Transverse colon (tissue), 4 donors: Measurements from ENCODE around the gene GPANK1. TPM values are rescaled to one million over a fixed set of nuclear protein-coding genes. Genes with fewer than 3 reads are reported as not detected.

Experiments
- DNase-seq: peaks from one replicate; pipeline ENCODE4 v3.0.0-alpha.2; 2019
- H3K27ac ChIP-seq, 4 donors: fragments of 200-600 bp; sonication (generic); 2 replicates each; pipeline ENCODE4 v1.5.1; 2016 to 2018; ENCODE audit warnings: inconsistent platforms in 4 of 4
- H3K27me3 ChIP-seq: fragments of 200-600 bp; sonication (generic); 2 replicates; pipeline ENCODE4 v1.5.1; 2017; ENCODE audit warnings: inconsistent platforms
- H3K36me3 ChIP-seq, 4 donors: fragments of 200-600 bp; sonication (generic); 2 replicates each; pipeline ENCODE4 v1.5.1; 2017 to 2019; ENCODE audit warnings: inconsistent platforms in 4 of 4
- H3K4me1 ChIP-seq, 4 donors: fragments of 200-600 bp; sonication (generic); 2 replicates each; pipeline ENCODE4 v1.5.1; 2017 to 2020; ENCODE audit warnings: inconsistent platforms in 4 of 4
- H3K4me3 ChIP-seq, 4 donors: fragments of 200-600 bp; sonication (generic); 1 replicate in 1 of 4; 2 replicates in 3 of 4; pipeline versions ENCODE4 v1.5.1 to v1.6.1; 2017 to 2019; ENCODE audit warnings: inconsistent platforms in 4 of 4
- H3K9me3 ChIP-seq, 2 donors: fragments of 200-600 bp; sonication (generic); 2 replicates each; pipeline ENCODE4 v1.5.1; 2017 to 2019; ENCODE audit warnings: inconsistent platforms in 2 of 2
- EP300 ChIP-seq: sonication (generic); formaldehyde crosslinking; IDR thresholded peaks from one replicate; pipeline ENCODE4 v1.6.1; 2017; ENCODE audit warnings: antibody characterized with exemption, low read depth
- POLR2A ChIP-seq: fragments of 450-650 bp; IDR thresholded peaks from one replicate; pipeline ENCODE4 v1.6.1; 2016; ENCODE audit warnings: antibody characterized with exemption, mild to moderate bottlenecking, moderate library complexity
- POLR2AphosphoS5 ChIP-seq, 3 donors: sonication (generic); formaldehyde crosslinking; IDR thresholded peaks; one replicate each; pipeline ENCODE4 v1.6.1; 2016; ENCODE audit warnings: antibody characterized with exemption in 3 of 3
- WGBS, 2 donors: methylation state at CpG; one replicate each; pipeline ENCODE4 v1.1.5; 2018; ENCODE audit warnings: low coverage in 1 of 2; 5-methylcytosine and 5-hydroxymethylcytosine counted together
- in situ Hi-C, 4 donors: fragments of 200-750 bp; cut with MboI; loops; one replicate each; pipeline versions ENCODE4 v1.15.0 to v1.15.1; 2017; ENCODE audit warnings: low sequenced_read_pairs in 3 of 4, low pct_ligation_motif_present in 1 of 4, low pct_unique_long_range_greater_than_20kb in 1 of 4
- intact Hi-C: fragments of 100-400 bp; cut with DNase I; formaldehyde crosslinking; loops from one replicate; pipeline ENCODE4 v1.15.1; 2023; ENCODE audit warnings: low total_unique reads
- total RNA-seq, 4 donors: library from RNA; depleted of rRNA; stranded (reverse); fragments of >200 nt; gene quantifications; one replicate each; pipeline ENCODE4 v1.1.0, GENCODE V29; 2016
- TF ChIP-seq, protein P1 (sequence below), 5 experiments: fragments of 200-600 bp in 3 of 5; fragments of 450-650 bp in 2 of 5; sonication (generic) in 3 of 5; IDR thresholded peaks; 1 replicate in 2 of 5; 2 replicates in 3 of 5; pipeline ENCODE4 v1.5.1; 2016 to 2017; ENCODE audit warnings: antibody characterized with exemption in 5 of 5, inconsistent platforms in 3 of 5, mild to moderate bottlenecking in 2 of 5, moderate library complexity in 1 of 5

Gene GPANK1
- total RNA-seq, 4 donors from 2014 or later, result 2.4 to 32.9 (median 23.2) TPM

DNA sequence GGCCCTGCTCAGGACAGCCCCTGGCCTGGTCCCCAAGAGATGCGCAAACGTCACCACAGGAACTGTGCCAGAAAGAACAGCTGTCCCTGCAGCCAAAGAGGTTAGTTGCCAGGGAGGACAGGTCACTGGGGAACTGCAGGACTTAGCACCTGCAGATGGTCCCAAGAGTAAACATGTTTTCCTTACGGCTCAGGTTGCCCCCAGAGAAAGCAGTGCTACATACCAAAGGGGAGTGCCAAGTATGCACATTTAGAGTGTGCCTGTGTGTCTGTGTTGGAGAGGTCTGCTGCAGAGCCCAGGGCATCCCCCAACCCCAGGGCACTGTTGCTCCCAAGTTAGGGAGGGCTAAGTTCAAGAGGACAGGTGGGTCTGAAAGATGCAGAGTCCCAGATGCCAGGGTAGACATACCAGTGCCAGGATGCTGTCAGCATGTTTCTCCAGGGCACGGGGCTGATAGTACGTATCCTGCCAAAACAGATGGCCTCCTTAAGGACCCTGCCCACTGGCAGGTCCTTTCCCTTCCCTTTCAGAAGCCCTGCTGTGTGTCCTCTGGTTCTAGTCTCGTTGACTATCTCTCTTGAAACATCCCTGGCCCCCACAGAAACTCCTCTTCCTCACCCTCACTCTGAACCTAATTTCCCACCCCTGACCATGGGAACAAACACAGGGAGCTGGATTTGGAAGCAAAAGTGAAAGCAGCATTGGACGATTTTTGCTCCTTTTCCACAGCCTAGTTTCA lies 37.0 kb upstream of the GPANK1 start:
- 0 to 18% methylated on average over 4 to 7 of the region's 7 CpGs for WGBS, 2 donors
- H3K27ac ChIP-seq, result peak overlapping the region; percentile 98 to 100 (median 99)
- H3K36me3 ChIP-seq, result peaks cover 0 to 6% (median 3%) of the 10 kb centered on the region in 4 donors
- TF ChIP-seq POLR2A (no peak), EP300 (no peak), POLR2AphosphoS5 (IDR thresholded peaks at IDR 0.05) (no peak)
- TF ChIP-seq, protein P1, sequence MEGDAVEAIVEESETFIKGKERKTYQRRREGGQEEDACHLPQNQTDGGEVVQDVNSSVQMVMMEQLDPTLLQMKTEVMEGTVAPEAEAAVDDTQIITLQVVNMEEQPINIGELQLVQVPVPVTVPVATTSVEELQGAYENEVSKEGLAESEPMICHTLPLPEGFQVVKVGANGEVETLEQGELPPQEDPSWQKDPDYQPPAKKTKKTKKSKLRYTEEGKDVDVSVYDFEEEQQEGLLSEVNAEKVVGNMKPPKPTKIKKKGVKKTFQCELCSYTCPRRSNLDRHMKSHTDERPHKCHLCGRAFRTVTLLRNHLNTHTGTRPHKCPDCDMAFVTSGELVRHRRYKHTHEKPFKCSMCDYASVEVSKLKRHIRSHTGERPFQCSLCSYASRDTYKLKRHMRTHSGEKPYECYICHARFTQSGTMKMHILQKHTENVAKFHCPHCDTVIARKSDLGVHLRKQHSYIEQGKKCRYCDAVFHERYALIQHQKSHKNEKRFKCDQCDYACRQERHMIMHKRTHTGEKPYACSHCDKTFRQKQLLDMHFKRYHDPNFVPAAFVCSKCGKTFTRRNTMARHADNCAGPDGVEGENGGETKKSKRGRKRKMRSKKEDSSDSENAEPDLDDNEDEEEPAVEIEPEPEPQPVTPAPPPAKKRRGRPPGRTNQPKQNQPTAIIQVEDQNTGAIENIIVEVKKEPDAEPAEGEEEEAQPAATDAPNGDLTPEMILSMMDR (IDR thresholded peaks at IDR 0.05), result no peak
- DNase-seq, result no peak
- in situ Hi-C loops, result no loop called here
- H3K4me1 ChIP-seq, result peaks cover 17 to 27% (median 21%) of the 10 kb centered on the region in 4 donors
- H3K4me3 ChIP-seq, result peak overlapping the region; percentile 66 to 99 (median 91)
- intact Hi-C loops, result no loop called here
- no peaks in the 10 kb centered on the region for H3K27me3 ChIP-seq
- H3K9me3 ChIP-seq, result no peaks in the 10 kb centered on the region

DNA sequence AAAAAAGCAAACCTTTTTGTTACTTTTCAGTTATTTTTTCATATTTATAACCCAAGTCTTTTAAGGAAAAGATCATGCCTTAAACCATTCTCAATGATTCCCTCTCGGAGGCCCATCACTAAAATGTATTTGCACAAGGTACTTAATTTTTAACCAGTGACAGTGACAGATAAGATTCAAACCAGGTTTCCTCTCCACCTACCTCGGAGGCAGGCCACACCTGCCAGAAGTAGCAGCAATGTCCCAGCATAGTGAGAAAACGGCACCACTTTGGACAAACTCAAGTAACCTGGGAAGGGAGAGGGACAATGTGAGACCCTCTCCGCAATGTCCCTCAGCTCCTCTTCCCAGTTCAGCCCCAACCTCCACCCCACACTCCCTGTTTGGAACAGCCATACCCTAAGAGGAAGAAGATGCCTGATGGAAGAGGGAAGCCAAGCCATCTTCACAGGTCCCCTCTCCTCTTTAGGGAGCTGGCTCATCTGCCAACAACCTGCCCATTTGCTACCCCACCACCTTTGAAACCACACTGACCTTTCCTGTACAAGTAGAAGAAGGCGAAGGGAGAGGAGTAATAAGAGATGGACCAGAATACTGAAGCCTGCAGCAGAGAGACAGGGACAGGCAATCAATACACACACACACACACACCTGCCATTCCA lies 36.1 kb upstream of the GPANK1 start:
- 47 to 64% methylated on average over 2 to 5 of the region's 5 CpGs for WGBS, 2 donors
- no peak for TF ChIP-seq EP300
- TF ChIP-seq, protein P1 (IDR thresholded peaks at IDR 0.05), result no peak
- no peak for TF ChIP-seq POLR2AphosphoS5 (IDR thresholded peaks at IDR 0.05)
- no peak for TF ChIP-seq POLR2A
- no peak overlapping the region for H3K4me3 ChIP-seq
- intact Hi-C loops (no loop called here), in situ Hi-C loops (no loop called here)
- peaks cover 17 to 27% (median 21%) of the 10 kb centered on the region in 4 donors for H3K4me1 ChIP-seq
- H3K9me3 ChIP-seq, result no peaks in the 10 kb centered on the region
- H3K27me3 ChIP-seq, result no peaks in the 10 kb centered on the region
- peaks cover 0 to 15% (median 5%) of the 10 kb centered on the region in 4 donors for H3K36me3 ChIP-seq
- DNase-seq, result no peak
- H3K27ac ChIP-seq, result peak overlapping the region in 2 of 4 donors; percentile 2 to 98

DNA sequence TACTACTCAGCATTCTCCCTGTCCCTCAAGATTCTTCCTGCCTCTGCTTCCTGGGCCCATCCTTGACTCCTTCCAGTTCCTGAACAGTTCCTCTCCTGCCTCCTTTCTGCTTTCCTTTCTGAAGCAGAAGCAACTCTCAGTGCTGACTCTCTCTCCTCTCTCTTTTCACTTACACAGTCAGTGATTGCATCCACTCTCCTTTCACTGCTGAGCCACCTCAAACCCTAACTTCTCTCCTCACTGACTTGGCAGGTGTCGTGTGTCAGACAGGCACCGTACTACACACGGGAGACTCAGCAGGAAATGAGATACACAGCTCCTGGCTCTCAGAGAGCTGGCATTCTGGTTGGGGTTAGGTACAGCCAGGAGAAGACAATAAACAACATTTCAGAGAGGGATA lies 32.8 kb upstream of the GPANK1 start:
- H3K36me3 ChIP-seq, result peaks cover 0 to 33% (median 12%) of the 10 kb centered on the region in 4 donors
- peaks cover 17 to 20% (median 18%) of the 10 kb centered on the region in 4 donors for H3K4me1 ChIP-seq
- no peak for DNase-seq
- no peak overlapping the region for H3K4me3 ChIP-seq
- in situ Hi-C loops, result no loop called here
- no peaks in the 10 kb centered on the region for H3K9me3 ChIP-seq
- 55 to 57% methylated on average over 3 of the region's 3 CpGs for WGBS, 2 donors
- no peak overlapping the region for H3K27ac ChIP-seq
- no peaks in the 10 kb centered on the region for H3K27me3 ChIP-seq
- intact Hi-C loops, result no loop called here
- TF ChIP-seq EP300 (no peak), POLR2A (no peak), POLR2AphosphoS5 (IDR thresholded peaks at IDR 0.05) (no peak)
- TF ChIP-seq, protein P1 (IDR thresholded peaks at IDR 0.05), result no peak

DNA sequence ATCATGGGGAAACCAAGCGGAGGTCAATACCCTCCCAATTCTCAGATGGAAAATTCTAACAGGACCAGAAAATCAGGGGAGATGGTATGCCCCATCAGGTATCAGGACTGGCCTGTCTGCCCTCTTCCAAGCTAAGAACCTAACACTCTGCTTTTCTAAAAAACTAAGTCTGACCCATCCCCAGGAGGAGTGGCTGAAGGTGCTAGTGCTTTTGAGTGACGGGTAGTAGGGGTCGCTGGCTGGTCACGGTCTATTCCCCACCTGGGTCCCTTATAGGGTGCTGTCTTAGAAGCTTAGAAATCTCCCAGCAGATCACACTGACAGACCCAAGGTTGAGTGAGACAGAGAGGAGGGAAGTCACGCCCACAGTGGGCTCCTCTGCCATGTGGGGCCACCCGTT lies 28.7 kb upstream of the GPANK1 start:
- intact Hi-C loops, result no loop called here
- no peak overlapping the region for H3K27ac ChIP-seq
- H3K36me3 ChIP-seq, result peaks cover 0 to 44% (median 21%) of the 10 kb centered on the region in 4 donors
- in situ Hi-C loops, result no loop called here
- no peak overlapping the region for H3K4me3 ChIP-seq
- 90% methylated on average over 6 of the region's 6 CpGs; no CpG with 5 or more reads in 1 of the 2 donors for WGBS, 2 donors
- no peaks in the 10 kb centered on the region for H3K27me3 ChIP-seq
- TF ChIP-seq POLR2A (no peak), POLR2AphosphoS5 (IDR thresholded peaks at IDR 0.05) (no peak), EP300 (no peak)
- TF ChIP-seq, protein P1 (IDR thresholded peaks at IDR 0.05), result no peak
- no peak for DNase-seq
- H3K4me1 ChIP-seq, result no peaks in the 10 kb centered on the region
- no peaks in the 10 kb centered on the region for H3K9me3 ChIP-seq
